ENCODE measurements around the gene SLC7A1.
"Not testable (repeated sequence)": the region's sequence is repeated elsewhere in the genome, so short reads cannot be mapped to it uniquely, and the experiment has no call there.

The SLC7A1 gene

DNA sequence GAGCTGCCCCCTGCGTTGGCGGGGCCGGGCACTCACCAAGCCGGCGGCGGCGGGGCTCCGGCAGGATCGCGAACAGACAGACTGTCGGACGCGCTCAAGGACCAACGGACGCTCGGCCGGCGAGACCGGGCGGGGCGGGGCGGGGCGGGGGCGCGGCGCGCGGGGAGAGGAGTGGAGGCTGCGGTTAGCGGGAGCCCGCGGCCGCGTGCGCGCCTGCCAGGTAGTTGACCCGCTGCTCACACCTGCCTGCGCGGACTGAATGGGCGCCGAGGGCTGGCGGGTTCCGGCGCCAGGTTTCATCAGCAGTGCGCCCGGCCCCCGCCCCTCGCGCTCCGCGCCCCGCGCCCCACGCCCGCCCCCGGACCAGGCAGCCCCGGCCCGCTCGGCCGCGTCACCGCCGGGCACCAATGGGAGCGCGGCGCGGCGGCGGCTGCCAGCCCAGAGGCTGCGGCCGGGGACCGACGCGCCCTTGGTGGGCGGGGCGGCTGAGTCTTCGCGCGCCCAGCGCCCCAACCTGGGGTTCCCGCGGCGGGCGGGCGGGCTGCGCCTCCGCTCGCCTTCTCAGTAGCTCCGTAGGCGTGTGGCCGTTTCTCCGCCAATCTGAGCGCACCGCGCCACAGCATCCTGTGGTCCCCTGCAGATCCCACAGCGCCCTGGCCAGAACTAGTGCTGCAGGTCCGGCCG is at the start of gene SLC7A1:
TSS of gene SLC7A1 (minus strand) at position 309 of the 684 bp plus-strand sequence. CDS start 59,500 bp downstream, outside the sequence.
- DNase-seq, result peak; percentile 70

DNA sequence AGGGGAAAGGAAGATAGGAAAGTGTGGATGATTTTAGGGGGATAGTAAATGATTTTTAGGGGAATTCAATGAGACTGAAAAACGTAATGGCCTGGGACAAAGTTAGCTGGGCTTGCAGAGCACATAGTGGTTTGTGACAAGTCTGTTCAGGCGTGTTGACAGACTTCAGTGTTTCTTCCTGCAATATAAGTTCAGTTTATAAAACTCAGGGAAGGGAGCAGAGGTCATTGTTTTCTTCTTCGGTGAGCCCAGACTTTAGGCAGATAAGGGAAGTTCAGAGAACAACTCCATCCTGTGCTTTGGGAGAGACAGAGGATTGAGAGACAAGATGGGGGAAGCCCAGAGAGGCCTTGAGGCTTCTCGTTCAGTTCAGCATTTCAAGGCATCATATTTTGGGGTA is 45.2 kb upstream of the SLC7A1 start:
- no peak for DNase-seq

DNA sequence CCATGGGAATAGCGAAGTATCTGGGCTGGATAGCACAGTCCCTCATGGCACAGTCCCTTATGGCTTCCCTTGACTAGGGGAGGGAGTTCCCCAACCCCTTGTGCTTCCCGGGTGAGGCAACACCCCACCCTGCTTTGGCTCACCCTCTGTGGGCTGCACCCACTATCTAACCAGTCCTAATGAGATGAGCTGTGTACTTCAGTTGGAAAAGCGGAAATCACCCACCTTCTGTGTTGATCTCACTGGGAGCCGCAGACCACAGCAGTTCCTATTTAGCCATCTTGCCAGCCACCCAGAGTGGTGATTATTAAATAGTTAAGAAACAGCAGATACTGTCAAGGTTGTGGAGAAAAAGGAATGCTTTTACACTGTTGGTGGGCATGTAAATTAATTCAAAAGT is 41.3 kb upstream of the SLC7A1 start:
- not testable (repeated sequence) for DNase-seq

DNA sequence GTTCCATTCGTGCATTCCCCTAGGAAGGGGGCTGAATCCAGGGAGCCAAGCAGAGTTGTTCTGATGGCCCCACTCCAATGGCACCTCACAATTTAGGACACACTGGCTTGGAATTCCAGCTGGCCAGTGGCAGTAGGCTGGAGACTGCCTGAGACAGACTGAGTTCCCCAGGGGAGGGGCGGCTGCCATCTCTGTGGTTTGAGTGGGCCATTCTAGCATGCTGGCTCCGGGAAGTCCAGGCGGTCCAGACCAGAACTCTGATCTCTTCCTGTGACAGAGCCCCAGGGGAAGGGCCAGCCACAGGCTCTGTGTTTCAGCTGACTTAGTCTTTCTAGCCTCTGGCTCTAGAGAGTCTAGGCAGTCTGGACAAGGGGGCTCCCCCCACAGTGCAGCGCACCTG is 29.5 kb upstream of the SLC7A1 start:
- DNase-seq, result no peak

DNA sequence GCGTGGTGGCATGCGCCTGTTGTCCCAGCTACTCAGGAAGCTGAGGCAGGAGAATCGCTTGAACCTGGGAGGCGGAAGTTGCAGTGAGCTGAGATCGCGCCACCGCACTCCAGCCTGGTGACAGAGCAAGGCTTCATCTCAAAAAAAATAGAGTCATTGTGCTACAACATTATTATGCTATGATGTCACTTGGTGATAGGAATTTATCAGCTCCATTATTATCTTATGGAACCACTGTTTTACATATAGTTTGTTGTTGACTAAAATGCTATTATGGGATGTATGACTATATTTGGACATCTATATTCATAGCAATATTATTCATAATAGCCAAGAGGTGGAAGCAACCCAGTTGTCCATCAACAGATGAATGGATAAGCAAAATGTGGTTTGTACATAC is 26.4 kb upstream of the SLC7A1 start:
- no peak for DNase-seq

DNA sequence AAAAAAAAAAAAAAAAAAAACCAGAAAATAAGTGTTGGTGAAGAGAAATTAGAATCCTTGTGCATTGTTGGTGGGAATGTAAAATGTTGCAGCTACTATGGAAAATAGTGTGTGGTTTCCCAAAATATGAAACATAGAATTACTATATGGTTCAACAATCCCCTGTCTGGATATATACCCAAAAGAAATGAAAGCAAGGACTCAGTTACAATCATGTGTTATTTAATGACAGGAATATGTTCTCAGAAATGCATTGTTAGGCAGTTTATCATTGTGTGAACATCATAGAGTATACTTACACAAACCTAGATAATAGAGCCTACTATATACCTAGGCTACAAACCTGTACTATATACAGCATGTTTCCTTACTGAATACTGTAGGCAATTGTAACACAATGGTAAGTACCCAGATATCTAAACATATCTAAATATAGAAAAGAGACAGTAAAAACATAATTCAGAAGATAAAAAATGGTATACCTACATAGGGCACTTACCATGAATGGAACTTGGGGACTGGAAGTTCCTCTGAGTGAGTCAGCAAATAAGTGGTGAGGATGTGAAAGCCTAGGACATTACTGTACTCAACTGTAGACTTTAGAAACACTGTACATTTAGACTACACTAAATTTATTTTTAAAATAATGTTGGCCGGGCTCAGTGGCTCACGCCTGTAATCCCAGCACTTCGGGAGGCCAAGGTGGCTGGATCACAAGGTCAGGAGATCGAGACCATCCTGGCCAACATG is 25.7 kb upstream of the SLC7A1 start:
- peak; percentile 16 for DNase-seq

DNA sequence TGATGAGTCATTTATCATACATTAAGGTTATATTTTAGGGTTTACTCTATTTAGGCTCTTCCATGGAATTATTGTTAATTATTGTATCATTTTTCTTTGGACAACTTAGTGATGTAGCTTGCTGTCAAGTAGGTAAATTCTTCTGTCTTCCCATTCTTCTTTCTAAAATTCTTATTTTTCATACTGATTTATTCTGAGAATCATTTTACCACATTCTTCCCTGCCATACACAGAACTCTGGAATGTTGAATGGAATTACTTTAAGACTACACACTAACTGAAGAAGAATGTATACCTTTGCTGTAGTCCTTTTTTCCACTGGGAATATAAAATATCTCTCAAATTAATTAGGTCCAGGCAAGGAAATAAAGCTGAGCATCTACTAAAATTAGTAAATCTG is 24.5 kb upstream of the SLC7A1 start:
- peak; percentile 39 for DNase-seq

DNA sequence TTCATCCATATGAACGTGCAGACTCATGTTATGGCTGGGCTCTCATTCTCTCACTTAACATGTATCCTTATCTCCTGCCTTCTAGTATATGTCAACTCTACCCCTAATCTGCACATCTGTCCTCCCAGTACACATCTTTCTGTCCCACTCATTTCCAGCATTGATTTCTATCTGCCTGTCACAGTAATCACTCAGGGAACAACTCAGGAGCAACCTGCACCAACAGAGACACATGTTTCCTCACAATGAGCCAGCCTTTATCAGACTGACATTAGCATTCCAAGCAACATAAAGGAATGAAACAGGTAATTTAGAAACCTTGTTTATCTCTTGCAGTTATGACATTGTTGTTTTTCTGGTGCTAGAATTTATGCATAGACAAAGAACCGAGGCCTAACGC is 17.6 kb upstream of the SLC7A1 start:
- DNase-seq, result no peak

DNA sequence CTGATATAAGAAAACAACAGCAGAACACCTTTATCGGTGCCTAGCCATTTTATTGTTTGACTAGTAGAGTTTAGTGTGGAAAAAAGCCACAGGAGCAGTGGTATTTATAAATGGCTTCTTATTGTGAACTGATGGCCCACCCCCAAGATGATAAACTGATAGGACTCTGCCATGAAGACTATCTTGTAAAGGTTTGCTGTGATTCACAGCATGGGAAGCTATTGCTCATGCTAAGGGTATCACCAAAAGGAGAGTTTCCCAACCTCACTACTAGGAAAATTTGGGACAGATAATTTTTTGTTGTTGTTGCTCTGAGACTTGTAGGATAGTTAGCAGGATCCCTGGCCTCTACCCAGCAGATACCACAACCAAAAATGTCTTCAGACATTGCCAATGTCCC is 12.0 kb upstream of the SLC7A1 start:
- DNase-seq, result no peak

DNA sequence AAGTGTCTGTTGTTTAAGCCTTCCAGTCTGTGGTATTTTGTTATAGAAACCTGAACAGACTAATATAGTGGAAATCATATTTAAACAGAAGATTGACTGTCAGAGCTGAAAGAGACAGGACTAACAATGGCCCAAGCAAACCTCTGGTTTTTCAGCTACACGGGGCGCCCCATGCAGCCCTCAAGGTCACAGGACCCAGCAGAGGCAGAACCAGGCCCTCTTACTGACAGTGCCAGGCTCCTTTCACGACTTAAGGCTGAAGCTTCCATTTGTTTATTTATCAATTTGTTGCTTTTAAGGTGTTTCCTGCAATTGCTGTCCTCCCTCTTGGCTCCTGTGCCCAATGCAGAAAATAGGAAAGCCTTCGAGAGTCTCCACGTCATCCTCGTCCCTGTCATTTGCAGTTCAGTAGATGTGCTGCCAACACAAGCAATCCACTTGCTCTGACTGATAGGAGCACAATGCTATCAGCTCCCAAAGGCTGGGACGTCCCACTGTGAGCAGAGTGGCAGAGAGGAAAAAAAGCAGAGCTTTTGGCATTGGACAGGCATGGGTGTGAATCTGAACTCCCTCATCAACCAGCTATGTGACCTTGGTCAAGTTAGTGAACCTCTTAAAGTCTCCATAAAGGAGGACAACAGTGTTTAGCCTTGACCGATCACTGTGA is 10.5 kb upstream of the SLC7A1 start:
- DNase-seq, result no peak

DNA sequence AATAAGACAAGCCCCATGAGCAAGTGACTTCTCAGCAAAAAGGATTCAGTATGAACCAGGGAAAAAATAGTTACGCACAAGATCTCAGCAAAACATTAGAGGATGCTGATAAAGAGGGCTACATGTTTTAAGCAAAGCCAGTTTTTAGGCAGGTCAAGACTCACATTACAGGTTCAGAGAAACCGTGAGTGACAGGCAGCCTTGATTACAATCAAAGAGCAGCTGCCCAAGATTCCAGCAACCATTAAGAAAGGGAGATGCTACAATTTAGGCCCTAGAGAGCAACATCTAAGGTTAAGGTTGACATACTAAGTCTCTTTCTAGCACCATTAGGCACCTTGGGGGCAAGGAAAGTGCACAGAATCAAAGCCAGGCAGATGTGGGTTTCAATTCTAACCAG is 2.8 kb upstream of the SLC7A1 start:
- no peak for DNase-seq

DNA sequence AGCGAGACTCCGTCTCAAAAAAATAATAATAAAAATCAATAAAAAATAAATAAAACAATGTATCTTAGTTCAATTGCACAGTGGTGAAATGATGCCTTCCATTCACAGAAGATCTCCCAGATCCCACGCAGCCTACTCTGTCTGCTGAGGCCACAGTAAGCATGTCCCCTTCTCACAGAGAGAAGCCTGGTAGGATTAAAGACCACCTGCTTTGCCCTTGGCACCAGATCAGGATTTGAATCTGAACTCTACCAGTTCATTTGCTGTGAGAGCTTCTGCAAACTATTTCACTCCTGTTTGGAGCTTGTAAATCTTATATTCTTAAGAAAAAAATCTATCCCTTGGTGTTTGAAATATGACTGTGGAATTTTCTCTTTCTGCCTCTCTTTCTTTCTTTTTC is 2.2 kb upstream of the SLC7A1 start:
- DNase-seq, result no peak

DNA sequence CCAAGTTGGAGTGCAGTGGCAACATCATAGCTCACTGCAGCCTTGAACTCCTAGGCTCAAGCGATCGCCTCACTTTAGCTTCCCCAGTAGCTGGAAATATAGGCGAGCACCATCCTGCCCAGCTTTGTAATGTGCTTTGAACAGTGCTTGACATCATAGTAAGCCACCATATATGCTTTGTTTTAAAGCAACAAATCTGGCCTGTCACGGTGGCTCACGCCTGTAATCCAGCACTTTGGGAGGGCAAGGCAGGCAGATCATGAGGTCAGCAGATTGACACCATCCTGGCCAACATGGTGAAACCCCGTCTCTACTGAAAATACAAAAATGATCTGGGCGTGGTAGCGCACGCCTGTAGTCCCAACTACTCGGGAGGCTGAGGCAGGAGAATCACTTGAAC is 1.8 kb upstream of the SLC7A1 start:
- DNase-seq, result no peak

DNA sequence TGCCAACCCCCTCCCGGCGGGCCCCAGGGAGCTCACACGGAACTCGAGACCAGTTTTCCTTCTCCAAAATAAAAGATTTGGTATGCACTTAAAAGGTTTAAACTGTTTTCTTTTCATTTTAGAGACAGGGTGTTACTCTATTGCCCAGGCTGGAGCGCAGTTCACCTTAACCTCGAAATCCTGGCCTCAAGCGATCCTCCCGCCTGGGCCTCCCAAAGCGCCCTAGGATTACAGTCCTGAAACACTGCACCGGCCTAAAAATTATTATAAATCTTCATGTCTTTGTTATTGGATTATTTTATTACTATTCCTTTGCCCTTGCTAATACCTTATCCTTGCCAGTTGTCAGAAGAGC is 553 bp upstream of the SLC7A1 start:
- no peak for DNase-seq

DNA sequence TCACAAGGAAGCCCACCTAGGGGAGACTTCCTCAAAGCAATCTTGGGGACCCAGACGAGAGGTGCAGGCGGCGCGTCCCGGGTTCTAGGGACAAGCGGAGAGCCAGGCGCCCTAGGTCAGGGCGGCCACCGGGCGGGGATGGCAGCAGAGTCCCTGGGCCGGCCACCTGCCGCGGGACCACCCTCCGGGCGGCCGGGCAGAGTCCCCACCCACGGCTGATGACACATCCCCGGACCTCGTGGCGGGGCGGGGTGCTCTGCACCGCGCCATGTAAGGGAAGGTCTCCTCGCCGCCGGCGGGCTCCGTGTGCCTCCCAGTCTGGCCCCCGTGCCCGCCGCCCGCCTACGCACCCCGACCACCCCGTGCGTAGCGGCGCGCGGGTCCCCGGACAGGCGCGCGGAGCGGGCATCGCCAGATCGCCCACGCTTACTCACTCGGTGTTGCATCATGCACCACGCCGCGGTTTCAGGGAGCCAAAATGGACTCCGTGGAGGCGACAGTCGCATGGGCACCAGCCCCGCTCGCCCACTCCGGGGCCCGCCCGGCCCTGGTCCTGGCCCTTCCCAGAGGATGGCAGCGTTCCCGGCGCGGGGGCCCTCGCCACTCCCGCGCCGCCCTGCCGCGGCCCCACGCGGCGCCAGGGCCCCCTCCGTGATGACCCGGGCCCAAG is 643 bp downstream of the SLC7A1 start:
- no peak for DNase-seq

DNA sequence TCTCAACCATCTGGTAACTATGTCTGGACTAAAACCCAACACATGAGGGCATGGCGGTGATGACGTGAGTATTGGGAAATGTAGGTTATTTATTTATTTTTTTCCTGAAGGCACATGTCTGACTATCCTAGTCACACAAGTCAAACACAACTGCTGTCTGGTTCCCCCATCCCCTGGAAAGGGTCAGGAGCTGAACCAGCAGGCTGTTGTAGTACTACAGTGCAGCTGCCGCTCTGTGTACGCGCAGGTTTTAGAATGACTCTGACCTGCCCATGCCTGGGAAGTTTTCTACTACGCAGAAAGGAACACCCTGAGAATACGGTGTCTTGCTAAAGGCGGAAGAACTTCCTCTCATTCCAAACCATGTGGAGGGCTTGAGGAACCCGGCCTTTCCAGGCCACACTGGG is 1.2 kb downstream of the SLC7A1 start:
- peak; percentile 61 for DNase-seq

DNA sequence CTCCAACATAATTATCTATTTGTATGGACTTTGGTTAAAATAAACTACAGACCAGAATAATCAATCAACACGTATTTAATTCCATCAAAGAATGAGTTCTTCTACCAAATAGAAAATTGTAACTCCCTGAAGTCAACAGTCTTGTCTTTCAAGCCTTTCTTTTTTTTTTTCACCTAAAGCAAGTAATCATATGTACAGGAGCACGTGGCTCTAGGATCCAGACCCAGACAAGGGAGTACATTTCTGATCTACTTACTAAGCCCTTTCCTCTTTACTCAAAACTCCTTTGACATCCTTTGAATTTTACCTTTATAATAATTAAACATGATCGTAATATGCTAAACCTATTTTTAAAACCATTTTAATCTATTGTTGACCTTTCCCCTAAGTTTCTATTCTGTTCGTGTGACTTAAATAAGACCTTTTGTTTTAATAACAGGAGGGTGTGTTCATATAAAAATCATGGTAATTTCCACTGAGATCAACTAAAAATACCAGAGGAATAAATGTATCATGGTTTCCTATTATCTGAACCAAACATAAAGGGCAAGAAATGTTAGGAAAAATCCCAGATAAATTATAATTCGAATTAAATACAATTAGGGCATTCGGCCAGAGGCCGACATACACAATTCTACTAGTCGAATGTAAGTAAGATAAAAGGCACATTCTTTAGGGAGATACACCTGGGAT is 1.7 kb downstream of the SLC7A1 start:
- no peak for DNase-seq

DNA sequence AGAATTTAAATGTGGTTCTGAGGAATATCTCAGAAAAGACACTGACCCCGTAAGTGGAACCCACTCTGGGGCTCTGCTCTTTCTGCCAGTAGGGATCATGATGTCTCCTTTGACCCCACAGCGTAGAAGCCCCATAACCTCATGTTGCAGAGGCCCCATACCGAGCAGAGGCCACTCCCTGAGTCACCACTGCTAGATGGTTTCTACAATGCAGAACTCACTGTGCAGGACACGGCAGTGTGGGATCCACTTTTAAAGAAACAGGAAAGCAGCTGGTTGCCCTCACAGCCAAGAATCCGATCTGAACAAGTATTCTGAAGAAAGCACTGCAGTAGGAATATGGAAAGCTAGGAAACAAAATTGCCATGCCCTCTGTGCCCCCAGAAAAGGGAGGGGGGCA is 4.2 kb downstream of the SLC7A1 start:
- DNase-seq, result no peak

DNA sequence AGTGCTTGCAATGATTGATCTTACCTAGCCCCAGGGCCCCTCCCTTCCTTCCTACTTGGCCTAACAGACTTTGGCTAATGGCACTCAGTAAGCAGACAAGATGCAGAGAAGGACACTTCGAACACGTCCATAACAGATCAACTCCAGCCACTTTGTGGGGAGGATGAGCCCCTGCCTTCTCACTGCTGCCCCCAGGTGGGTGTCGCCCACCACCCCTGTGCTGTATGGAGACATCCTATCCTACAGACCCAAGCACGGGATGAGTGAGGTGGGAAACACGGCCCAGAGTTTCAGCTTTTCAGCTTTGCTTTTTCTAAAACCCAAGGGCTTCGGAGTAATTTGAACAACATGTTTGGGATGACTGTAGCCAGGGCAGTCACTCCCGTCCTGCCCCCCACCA is 5.5 kb downstream of the SLC7A1 start:
- no peak for DNase-seq

DNA sequence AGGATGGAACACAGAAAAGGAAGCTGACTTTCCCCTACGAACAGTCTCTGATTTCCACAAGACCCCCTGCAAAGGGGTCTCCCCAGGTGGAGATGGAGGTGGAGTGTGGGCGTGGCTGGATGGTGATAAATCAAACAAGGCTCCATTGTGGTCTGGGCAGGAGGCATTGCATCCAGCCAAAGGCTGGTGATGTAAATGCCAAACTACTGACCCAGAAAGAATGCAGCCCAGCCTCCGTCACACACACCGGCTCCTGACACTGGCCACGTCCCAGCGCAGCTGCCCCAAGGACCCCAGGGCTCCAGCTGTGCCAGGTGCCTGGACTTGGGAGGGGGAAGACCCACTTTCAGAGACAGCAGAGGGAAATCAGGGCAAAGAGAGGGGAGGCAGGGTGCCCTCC is 6.3 kb downstream of the SLC7A1 start:
- DNase-seq, result peak; percentile 66

DNA sequence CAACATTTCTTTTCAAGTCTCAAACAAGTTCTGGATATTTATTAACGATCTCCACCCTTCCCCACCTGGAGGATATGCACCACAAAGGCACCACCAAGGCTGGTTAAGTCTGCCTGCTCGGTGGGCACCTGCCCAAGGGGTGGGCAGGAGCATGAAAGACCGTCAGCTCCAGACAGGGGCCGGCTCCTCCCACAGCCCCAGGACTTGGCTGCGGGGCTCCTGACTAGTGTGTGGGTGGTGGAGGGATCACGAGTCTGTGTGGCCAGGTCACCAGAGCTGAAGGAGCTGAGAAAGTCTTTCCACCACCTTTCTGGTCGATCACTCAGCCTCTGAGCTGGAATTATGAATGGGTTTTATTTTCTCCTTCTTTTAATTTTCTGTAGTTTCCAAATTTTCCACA is 7.8 kb downstream of the SLC7A1 start:
- no peak for DNase-seq

DNA sequence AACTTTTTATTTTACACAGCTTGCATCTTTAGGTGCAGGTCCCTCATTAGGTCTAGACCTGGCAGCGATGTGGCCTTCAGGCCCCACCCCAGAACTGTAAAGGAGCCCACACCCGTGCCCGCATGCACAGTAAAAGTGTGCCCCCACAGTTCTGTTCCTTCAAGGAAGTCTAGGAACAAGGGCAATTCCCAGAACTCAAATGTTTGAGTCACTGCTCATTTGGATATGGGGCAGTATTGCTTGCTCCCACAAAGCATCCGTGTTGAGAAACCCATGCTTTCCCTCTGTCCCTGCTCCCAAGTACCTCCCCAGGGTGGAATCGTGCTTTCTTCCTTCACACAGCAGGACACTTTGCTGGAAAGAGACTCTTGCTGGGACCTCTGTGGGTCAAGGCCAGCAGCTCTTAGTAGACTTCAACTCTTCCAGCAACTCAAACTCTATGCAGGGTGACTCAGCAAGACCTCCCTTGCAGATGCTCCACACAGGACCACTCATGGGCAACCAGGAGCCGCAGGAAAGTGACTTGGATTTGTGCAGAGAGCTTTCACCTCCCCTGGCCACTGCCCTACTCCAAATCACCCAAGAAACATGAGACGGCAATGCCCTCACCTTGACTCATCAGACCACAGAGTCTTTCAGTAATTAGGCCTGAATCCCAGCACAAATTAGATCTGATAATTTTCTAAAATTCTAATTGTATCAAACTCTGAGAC is 12.3 kb downstream of the SLC7A1 start:
- peak; percentile 24 for DNase-seq
